Smooth muscle cell (in vitro differentiated cells): ENCODE data around the gene HMGN4. TPM values are rescaled to one million over a fixed set of nuclear protein-coding genes. Genes with fewer than 3 reads are reported as not detected.
"Not testable (repeated sequence)": the region's sequence is repeated elsewhere in the genome, so short reads cannot be mapped to it uniquely, and the experiment has no call there.

Experiments used
- DNase-seq: peaks from one replicate; lab custom pipeline; 2025; ENCODE audit not compliant: unreplicated experiment; lab: John Stamatoyannopoulos, UW
- H2AFZ ChIP-seq: fragments of 200-600 bp; sonication (generic); 2 replicates; pipeline ENCODE4 v1.6.0; 2016; ENCODE audit warnings: antibody characterized with exemption, low read depth, mild to moderate bottlenecking
- H3F3A ChIP-seq: fragments of 200-600 bp; sonication (generic); 2 replicates; pipeline ENCODE4 v1.6.0; 2017; ENCODE audit warnings: antibody characterized with exemption, low read depth
- H3K27ac ChIP-seq: fragments of 200-600 bp; sonication (generic); 2 replicates; pipeline ENCODE4 v1.5.1; 2016; ENCODE audit warnings: low read depth, mild to moderate bottlenecking
- H3K27me3 ChIP-seq: fragments of 200-600 bp; sonication (generic); 2 replicates; pipeline ENCODE4 v1.6.1; 2016; ENCODE audit warnings: low read depth, mild to moderate bottlenecking
- H3K36me3 ChIP-seq: fragments of 200-600 bp; sonication (generic); 2 replicates; pipeline ENCODE4 v1.5.1; 2016; ENCODE audit warnings: low read depth
- H3K4me1 ChIP-seq: fragments of 200-600 bp; sonication (generic); 2 replicates; pipeline ENCODE4 v1.5.1; 2016; ENCODE audit warnings: low read depth
- H3K4me2 ChIP-seq: fragments of 200-600 bp; sonication (generic); 2 replicates; pipeline ENCODE4 v1.6.0; 2016; ENCODE audit warnings: mild to moderate bottlenecking
- H3K4me3 ChIP-seq: fragments of 200-600 bp; sonication (generic); 2 replicates; pipeline ENCODE4 v1.5.1; 2016; ENCODE audit warnings: mild to moderate bottlenecking
- H3K79me2 ChIP-seq: fragments of 200-600 bp; sonication (generic); 2 replicates; pipeline ENCODE4 v1.6.0; 2016; ENCODE audit warnings: low read depth, mild to moderate bottlenecking
- H3K9ac ChIP-seq: fragments of 200-600 bp; sonication (generic); 2 replicates; pipeline ENCODE4 v1.6.0; 2016; ENCODE audit warnings: low read depth
- H3K9me3 ChIP-seq: fragments of 200-600 bp; sonication (generic); replicated peaks from 2 replicates; pipeline ENCODE4 v1.5.1; 2016; ENCODE audit warnings: low read depth
- H4K20me1 ChIP-seq: fragments of 200-600 bp; sonication (generic); 2 replicates; pipeline ENCODE4 v1.6.0; 2016; ENCODE audit warnings: low read depth
- CTCF ChIP-seq: fragments of 200-600 bp; sonication (generic); IDR thresholded peaks from 2 replicates; pipeline ENCODE4 v1.5.1; 2017; ENCODE audit warnings: borderline replicate concordance, mild to moderate bottlenecking, antibody characterized with exemption; ENCODE audit not compliant: insufficient read depth, poor library complexity, severe bottlenecking
- WGBS: methylation state at CpG from one replicate; pipeline ENCODE4 v1.1.7; 2016; ENCODE audit warnings: low lambda C conversion rate; 5-methylcytosine and 5-hydroxymethylcytosine counted together
- polyA plus RNA-seq: library from polyadenylated mRNA; unstranded; fragments of >200 nt; fragmentation: Nextera tagmentation; extraction: Ambion mirVana; gene quantifications from 2 replicates; pipeline ENCODE4 v1.2.1, GENCODE V29; 2016
- total RNA-seq: library from RNA; depleted of rRNA; stranded (reverse); fragments of >200 nt; gene quantifications from 2 replicates; pipeline ENCODE4 v1.2.3, GENCODE V29; 2014

HMGN4 gene
- total and polyA plus RNA-seq, 2 experiments from 2014 or later, result 39.4 to 53.6 TPM

- Histone ChIP-seq H3K9ac (no peak overlapping the region), H3K4me1 (no peaks in the 10 kb centered on the region), H3K27ac (no peak overlapping the region), H3K27me3 (peaks cover 23% of the 10 kb centered on the region), H4K20me1 (no peaks in the 10 kb centered on the region), H2AFZ (no peak overlapping the region), H3K4me3 (no peak overlapping the region), H3K36me3 (no peaks in the 10 kb centered on the region), H3K4me2 (no peak overlapping the region), H3K79me2 (no peaks in the 10 kb centered on the region), H3F3A (no peaks in the 10 kb centered on the region), H3K9me3 (no peaks in the 10 kb centered on the region)
- no peak for DNase-seq
- 89% methylated on average over 3 of the region's 3 CpGs for WGBS
- TF ChIP-seq CTCF, result no peak
Observed at GRCh38 chr6:26507658-26508057, 30.5 kb upstream of the HMGN4 start.

- not testable (repeated sequence) for H3K4me1 ChIP-seq, H3K9me3 ChIP-seq, H3K27me3 ChIP-seq, H4K20me1 ChIP-seq, H3K79me2 ChIP-seq, H3K36me3 ChIP-seq, H3K9ac ChIP-seq, H3K27ac ChIP-seq, DNase-seq, H3K4me2 ChIP-seq, H3F3A ChIP-seq, H3K4me3 ChIP-seq, H2AFZ ChIP-seq
- WGBS, result 63% methylated on average over 8 of the region's 8 CpGs
Observed at GRCh38 chr6:26511033-26511432, 27.1 kb upstream of the HMGN4 start.

GRCh38 chr6:26514984-26515383 is 23.2 kb upstream of the HMGN4 start:
- peaks cover 2% of the 10 kb centered on the region for H3F3A ChIP-seq
- H4K20me1 ChIP-seq, result no peaks in the 10 kb centered on the region
- no peak overlapping the region for H3K27ac ChIP-seq
- H3K79me2 ChIP-seq, result no peaks in the 10 kb centered on the region
- WGBS, result 85% methylated on average over 2 of the region's 2 CpGs
- H3K9ac ChIP-seq, result no peak overlapping the region
- no peak for TF ChIP-seq CTCF
- no peaks in the 10 kb centered on the region for H3K9me3 ChIP-seq
- no peaks in the 10 kb centered on the region for H3K4me1 ChIP-seq
- no peaks in the 10 kb centered on the region for H3K36me3 ChIP-seq
- DNase-seq, result no peak
- H3K27me3 ChIP-seq, result no peaks in the 10 kb centered on the region
- no peak overlapping the region for H3K4me2 ChIP-seq
- H3K4me3 ChIP-seq, result no peak overlapping the region
- no peak overlapping the region for H2AFZ ChIP-seq

GRCh38 chr6:26516481-26517427 is 21.4 kb upstream of the HMGN4 start:
- no peaks in the 10 kb centered on the region for H3K36me3 ChIP-seq
- H3K27me3 ChIP-seq, result no peaks in the 10 kb centered on the region

More at GRCh38 chr6:26516481-26517427, 21.4 kb upstream of the HMGN4 start:
- Histone ChIP-seq H3K27ac (no peak overlapping the region), H4K20me1 (no peaks in the 10 kb centered on the region), H2AFZ (no peak overlapping the region), H3K4me1 (peaks cover 4% of the 10 kb centered on the region), H3K79me2 (no peaks in the 10 kb centered on the region), H3K9me3 (no peaks in the 10 kb centered on the region), H3F3A (peaks cover 7% of the 10 kb centered on the region), H3K9ac (no peak overlapping the region), H3K4me3 (no peak overlapping the region), H3K4me2 (no peak overlapping the region)
- DNase-seq, result no peak
- 84% methylated on average over 9 of the region's 9 CpGs for WGBS
- no peak for TF ChIP-seq CTCF
